ENCODE results near the gene TRABD2A.

TRABD2A gene

GRCh38 chr2:84849271-84849952, 31.5 kb downstream of the TRABD2A start:
- no peak for DNase-seq (ENCODE audit: low read depth)

DNA sequence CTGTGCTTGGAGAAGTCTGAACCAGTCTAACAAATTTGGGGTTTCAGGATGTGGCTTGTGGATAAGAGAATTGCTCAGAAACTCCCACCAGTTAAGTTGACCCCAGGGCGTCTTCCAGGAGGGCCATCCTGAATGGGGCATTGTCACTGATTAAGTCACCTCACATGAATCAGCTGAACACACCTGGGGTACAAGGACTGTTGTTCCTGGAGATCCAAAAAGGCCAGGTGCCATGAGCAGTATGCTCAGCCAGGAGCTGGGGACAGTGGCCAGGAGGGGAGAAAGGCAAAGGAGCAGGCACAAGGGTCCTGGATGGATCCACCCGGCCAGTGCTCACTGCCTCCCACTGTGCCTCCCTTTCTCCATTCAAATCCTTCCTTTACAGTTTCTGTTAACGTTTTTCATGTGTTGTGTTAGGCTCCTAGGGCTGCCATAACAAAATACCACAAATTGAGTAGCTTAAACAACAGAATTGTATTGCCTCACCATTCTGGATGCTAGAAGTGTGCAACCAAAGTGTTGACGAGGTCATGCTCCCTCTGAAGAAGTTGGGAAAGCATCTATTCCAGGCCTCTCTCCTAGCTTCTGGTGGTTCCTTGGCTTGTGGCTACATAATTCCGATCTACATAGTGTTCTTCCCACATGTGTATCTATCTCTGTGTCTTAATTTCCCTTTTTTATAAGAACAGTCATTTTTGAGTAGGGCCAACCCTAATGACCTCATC, 33.4 kb downstream of the TRABD2A start:
- no peak for DNase-seq (ENCODE audit: low read depth)

DNA sequence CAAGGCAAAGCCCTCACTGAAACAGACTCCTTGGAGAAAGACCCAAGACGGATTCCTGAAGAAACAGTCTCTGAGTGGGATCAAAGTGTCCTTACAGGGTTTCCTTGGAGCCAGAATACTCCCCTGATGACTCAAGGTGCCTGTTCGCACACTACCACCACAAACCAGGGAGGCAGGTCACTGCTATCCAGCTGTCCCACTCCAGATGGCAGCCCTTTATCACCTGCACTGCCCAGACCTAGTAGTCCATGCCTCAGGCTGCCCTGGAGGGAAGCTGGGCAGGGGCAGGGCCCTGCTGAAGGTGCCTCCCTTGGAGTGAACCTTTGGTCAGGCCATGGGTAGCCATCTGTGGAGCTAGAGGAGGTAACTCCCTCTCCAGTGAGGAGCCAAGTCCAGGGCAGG, 34.1 kb downstream of the TRABD2A start:
- DNase-seq (ENCODE audit: low read depth): no peak

- DNase-seq (ENCODE audit: low read depth): no peak
Measured at GRCh38 chr2:84846041-84846663, 34.7 kb downstream of the TRABD2A start.

- no peak for DNase-seq (ENCODE audit: low read depth)
Measured at GRCh38 chr2:84844141-84844540, 36.7 kb downstream of the TRABD2A start.

DNA sequence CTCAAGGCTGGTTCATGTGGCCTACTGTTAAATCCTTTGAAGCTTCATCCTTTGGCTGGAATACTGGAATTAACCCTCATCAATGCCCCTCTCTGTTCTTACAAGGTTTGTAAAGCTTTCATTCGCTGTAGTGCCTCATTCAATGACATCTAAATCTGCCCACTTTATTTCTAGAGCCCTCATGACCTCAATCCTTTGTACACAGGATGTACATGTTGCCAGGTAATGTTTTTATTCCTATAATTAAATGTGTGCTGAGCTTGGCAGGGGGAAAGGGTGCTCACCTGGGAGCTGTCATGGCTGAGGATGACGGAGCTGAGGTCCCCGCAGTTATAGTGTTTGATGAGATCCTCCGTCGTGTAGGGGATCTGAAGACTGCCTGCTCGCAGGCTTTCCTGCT, 39.3 kb downstream of the TRABD2A start:
- DNase-seq (ENCODE audit: low read depth): no peak

DNA sequence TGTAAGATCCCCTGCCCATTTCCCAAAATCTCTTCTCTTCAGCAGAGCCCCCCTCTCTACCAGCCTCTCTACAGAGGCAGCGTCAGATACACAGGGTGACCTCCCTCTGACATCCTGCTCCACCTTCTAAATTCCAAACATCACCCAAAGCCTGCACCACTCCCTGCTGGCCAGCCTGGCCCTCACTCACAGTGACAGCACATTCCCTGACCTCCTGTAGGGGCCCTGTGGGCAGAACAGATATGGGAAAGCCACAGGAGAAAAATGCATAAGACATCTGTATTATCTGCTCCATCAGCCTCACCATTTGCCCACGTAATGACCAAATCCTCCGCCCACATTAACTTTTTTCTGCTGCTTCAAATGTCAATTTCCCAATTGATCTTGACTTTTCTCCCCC, 40.6 kb downstream of the TRABD2A start:
- no peak for DNase-seq (ENCODE audit: low read depth)

DNA sequence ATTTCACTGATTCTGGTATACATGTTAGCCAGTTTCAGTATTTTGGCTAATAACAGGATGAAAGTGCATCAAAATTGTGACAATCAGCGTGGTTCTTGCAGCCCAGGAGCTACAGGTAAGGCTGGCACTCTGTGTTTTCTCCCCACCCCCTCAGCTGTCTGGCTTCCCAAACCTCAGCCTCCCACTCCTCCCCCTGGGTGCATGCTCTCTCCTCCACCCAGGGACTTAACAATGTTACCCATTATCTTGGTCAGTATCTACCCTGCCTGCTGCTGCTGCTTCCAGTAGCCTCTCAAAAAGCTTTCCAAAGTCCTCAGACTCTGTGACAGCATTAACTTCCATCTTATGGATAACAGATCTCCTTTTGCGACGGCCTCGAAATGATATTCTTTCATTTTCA, 41.0 kb downstream of the TRABD2A start:
- no peak for DNase-seq (ENCODE audit: low read depth)

DNA sequence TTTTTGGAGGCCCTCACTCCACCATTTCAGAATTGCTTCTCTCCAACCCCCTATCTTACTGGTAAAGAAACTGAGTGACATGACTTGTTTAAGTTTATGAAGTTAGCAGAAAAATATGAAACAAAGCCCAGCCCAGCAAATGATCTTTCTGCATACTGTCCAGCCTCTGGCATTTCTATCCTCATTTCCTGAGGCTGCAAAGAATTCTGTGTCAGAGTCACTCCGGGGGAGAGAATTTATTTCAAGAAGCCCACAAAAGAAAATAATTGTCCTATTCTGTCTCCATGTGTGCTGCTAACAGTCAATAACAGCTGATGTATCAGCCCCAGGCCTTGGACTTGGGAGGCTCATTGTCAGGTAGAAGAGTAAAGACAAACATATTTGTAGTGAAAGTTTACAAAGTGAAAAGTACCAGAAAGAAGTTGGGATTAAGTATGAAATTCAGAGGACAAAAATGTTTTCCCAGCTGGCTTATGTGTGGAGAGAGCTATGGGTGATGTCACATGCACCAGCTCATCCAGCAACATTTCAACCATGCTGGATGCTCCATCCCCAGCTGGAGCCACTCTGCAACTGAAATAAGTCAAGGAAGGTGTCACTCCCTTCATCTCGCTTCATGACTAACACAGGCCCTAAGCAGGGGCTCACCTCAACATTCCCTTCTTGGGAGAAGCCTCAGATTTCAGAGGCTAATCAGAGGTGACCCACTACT, 42.3 kb downstream of the TRABD2A start:
- no peak for DNase-seq (ENCODE audit: low read depth)

DNA sequence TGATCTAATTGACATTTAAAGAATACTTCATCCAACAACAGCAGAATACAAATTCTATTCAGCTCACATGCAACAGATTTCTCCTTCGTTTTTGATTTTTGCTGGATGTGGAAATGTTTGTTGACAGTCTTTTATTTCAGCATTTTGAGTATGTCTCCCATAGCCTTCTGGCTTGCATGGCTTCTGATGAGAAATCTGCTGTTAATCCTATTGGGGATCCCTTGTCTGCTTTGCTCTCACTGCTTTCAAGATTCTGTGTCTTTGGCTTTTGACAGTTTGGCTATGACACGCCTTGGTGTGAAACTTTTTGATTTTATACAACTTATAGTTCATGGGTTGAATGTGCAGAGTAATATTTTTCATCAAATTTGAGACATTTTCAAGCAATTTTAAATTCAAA, 44.7 kb downstream of the TRABD2A start:
- DNase-seq (ENCODE audit: low read depth): no peak

GRCh38 chr2:84833481-84834150, 47.3 kb downstream of the TRABD2A start:
- DNase-seq (ENCODE audit: low read depth): no peak

GRCh38 chr2:84832772-84833461, 48.0 kb downstream of the TRABD2A start:
- no peak for DNase-seq (ENCODE audit: low read depth)

- no peak for DNase-seq (ENCODE audit: low read depth)
Measured at GRCh38 chr2:84830758-84831500, 50.0 kb downstream of the TRABD2A start.

- DNase-seq (ENCODE audit: low read depth): no peak
Measured at GRCh38 chr2:84830095-84830494, 50.8 kb downstream of the TRABD2A start.

- no peak for DNase-seq (ENCODE audit: low read depth)
Measured at GRCh38 chr2:84829693-84830092, 51.2 kb downstream of the TRABD2A start.

DNA sequence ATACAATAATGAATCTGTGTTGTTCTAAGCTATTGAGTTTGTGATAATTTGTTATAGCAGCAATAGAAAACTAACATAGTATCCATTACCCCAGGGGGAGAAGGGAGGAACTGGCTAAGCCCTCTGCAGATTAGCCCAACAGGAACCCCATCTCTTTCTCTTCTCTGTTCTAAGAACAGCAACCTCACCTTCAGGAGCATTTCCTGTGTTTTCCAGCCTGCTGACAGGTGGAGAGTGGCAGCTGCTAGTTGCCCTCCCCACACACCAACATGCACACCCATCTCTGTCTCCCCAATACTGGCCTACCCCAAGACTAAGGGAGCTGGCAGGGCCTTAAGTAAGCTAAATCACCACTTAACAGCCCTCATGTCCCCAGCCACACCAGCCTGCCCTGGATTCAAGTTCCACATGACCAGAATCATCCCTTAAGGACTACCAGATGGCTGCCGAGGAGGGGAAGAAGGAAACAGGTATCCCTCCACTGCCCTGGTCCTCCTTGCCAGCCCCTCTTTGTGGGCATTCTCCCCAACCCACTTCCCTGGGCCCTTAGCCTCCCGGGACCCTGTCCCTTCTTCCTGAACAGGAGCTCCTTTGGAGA, 52.8 kb downstream of the TRABD2A start:
- no peak for DNase-seq (ENCODE audit: low read depth)

DNA sequence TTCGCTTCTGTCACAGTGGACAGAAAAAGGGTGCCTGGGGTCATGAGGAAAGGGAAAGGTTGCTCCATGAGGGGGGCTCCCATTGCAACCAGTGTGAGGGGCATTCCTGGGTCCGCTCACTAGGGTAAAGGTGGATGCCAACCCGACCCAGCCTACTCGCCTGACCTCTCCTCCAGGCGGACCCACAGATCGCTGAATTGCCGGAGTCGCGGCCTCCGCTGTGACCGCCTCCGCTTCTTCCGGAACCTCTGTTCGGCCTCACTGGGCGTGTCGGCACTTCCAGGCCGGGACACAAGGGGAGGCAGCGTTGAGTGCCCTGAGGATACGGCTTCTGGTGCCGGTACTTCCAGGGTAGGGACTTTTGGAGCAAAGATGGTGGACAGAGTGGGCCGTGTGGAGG, 57.1 kb downstream of the TRABD2A start:
- no peak for DNase-seq (ENCODE audit: low read depth)

DNA sequence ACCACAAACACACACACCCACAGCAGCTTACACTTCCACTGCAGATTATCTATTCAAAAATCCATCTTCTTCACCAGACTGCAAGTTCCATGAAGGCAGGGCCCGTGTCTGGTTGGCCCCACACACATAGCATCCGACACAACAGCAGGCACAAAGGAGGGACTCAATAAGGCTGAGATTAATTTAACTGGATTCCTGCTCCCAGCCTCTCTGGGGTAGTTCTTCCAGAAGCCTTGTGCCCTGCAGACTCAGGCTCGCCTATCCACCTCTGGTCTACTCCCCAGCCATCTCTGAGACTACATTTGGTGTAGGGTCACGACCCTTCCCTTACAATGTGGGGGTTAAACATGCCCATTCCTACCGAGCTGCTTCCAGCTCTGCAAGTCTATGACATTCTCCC, 57.7 kb downstream of the TRABD2A start:
- no peak for DNase-seq (ENCODE audit: low read depth)

GRCh38 chr2:84821806-84822205, 59.1 kb downstream of the TRABD2A start:
- no peak for DNase-seq (ENCODE audit: low read depth)

GRCh38 chr2:84817239-84817655, 63.6 kb downstream of the TRABD2A start:
- DNase-seq (ENCODE audit: low read depth): no peak

Measured in HS-5 (cell line).